ENCODE results near the gene RAB33A. TPM values are rescaled to one million over a fixed set of nuclear protein-coding genes. Genes with fewer than 3 reads are reported as not detected.

The RAB33A gene
- not detected in 2 replicates for total RNA-seq (2014; rRNA removed; shearing (Covaris generic); ENCODE audit: low replicate concordance)

DNA sequence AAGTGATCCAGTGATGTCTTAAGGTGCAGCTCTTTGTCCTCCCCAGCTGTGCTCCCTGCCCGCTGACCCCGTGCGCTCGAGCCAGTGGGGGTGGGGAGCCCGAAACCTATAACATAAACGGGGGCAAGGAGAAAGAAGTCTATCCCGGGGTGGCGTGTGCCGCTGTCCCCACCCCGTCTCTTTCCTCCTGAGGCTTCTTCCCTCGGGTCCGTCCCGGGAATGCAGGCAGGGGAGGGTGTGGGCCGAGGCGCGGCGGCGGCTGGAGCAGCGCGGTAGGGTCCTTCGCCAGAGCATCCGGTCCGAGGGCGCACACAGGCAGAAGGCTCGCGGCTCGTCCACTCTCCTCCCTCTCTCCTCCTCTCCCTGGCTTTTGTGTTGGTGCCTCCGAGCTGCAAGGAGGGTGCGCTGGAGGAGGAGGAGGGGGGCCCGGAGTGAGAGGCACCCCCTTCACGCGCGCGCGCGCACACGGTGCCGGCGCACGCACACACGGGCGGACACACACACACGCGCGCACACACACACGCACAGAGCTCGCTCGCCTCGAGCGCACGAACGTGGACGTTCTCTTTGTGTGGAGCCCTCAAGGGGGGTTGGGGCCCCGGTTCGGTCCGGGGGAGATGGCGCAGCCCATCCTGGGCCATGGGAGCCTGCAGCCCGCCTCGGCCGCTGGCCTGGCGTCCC, at the start of gene RAB33A:
TSS of gene RAB33A (plus strand) at position 517 of the 681 bp plus-strand sequence. CDS start at position 618, 101 bp downstream.
- in situ Hi-C loops (cut with HindIII; ENCODE audit: low pct_unique_long_range_greater_than_20kb, low sequenced_read_pairs) = no loop called here

DNA sequence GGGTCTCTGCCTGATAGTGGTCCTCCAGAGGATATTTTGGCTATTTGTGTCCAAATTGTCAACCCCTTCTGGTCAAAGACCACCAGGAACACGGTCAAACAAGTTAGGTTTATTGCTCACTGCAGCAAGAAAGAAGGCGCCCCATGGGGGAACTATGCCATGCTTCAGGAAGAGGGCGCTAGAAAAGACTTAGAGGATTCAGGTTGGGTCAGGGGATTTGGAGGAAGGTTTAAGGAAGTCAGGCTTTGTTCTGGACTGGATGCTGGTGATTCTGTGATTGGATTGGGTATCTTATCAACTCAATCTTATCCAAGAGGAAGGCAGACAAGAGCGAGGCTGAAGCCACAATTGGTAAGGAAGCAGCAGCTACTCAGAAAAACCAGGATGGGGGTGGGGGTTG, 47.2 kb upstream of the RAB33A start:
- in situ Hi-C loops (cut with HindIII; ENCODE audit: low pct_unique_long_range_greater_than_20kb, low sequenced_read_pairs) = no loop called here
- no peak for DNase-seq (ENCODE audit: low read depth)

More for the DNA sequence above, at the start of gene RAB33A:
- DNase-seq (ENCODE audit: low read depth) = no peak

DNA sequence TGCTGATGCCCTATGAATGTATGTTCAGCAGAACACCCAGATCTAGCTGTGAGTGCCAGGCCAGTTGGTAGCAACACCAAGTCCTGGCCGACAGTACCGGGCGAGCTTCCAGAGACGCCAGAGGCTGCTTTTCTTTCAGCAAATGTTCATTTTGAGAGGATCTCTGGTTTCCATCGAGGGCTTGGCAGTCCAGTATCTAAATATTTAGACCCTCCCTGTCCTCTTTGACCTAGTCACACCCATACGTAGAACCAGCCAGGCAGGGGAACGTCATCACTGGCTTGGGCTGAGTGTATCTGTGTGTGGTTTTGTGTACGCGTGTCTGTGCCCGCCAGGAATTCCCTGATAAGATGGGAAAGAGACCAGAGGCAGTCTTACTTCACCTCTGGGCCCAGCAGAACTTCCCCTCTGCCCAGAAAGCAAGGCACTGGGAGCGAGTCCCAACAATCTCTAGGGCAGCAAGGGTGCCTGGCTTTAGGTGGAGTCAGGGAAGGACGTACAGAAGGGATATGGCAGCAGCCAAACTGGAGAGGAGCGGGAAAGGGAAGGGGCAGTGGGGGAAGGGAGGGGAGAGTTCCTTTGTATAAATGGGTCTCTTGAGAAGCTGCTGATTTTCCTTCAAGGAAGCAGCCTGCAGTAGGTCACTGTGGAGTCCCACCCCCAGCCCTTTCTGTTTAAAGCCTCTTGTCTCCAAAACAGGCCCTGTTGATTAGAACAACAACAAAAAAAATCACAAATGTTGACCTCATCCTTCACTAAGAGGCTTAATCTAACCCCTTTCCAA, 46.5 kb upstream of the RAB33A start:
- DNase-seq (ENCODE audit: low read depth) = no peak
- in situ Hi-C loops (cut with HindIII; ENCODE audit: low pct_unique_long_range_greater_than_20kb, low sequenced_read_pairs) = no loop called here

DNA sequence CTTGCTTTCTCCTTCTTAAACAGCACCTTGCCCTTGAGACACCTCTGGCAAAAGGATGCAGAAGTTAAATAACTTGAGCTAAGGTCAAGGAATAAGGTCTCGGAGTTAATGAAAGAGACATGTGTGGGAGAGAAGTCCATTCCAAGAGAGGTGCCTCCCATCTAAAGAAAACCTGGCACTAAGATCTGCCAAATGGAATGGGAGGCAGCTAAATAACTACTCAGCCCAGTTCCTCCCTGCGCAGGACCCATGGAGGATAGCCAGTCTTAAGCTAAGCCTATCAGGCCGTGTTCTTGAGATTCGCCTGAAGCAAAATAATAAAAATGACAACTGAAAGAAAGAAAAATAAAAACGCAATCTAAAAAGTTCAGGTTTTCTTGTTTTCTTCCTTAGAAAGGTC, 40.8 kb upstream of the RAB33A start:
- in situ Hi-C loops (cut with HindIII; ENCODE audit: low pct_unique_long_range_greater_than_20kb, low sequenced_read_pairs) = no loop called here
- no peak for DNase-seq (ENCODE audit: low read depth)

DNA sequence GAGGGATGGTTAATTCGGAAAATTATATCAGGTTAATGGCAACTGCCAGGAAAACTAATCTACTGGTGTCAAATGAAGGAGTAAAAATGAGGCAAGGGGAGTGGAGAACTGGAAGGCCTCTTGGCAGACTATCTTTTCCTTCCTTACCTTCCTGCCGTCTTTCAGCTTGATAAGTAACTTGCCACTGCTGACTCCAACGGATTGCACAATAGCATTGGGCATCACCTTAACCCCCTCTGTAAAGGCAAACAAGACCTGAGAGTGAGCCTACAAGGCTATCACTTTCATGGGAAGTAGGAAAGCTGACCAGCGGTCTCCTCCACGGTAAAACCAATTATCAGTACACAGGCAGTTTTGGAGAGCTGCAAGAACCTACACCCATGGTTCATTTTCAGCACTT, 35.3 kb upstream of the RAB33A start:
- DNase-seq (ENCODE audit: low read depth) = no peak
- in situ Hi-C loops (cut with HindIII; ENCODE audit: low pct_unique_long_range_greater_than_20kb, low sequenced_read_pairs) = no loop called here

DNA sequence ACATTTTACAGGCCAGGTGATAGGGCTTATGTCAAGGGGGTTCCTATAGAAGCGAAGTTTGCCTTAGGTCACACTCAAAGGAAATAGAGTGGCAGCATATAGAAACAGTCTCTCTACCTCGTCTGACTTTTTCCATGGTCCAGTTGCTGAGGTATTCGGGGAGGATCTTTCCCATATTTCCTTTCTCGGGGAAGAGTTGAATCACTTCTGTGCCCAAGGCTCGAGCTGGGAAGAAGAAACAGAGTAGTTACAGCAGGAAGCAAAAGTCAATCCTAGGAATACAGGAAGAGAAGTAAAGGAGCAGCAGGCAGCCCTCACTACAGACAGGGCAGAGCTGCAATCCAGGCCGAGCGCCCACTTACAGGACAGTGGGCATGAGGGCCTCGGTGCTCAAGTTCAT, 34.8 kb upstream of the RAB33A start:
- in situ Hi-C loops (cut with HindIII; ENCODE audit: low pct_unique_long_range_greater_than_20kb, low sequenced_read_pairs) = no loop called here
- DNase-seq (ENCODE audit: low read depth) = no peak

DNA sequence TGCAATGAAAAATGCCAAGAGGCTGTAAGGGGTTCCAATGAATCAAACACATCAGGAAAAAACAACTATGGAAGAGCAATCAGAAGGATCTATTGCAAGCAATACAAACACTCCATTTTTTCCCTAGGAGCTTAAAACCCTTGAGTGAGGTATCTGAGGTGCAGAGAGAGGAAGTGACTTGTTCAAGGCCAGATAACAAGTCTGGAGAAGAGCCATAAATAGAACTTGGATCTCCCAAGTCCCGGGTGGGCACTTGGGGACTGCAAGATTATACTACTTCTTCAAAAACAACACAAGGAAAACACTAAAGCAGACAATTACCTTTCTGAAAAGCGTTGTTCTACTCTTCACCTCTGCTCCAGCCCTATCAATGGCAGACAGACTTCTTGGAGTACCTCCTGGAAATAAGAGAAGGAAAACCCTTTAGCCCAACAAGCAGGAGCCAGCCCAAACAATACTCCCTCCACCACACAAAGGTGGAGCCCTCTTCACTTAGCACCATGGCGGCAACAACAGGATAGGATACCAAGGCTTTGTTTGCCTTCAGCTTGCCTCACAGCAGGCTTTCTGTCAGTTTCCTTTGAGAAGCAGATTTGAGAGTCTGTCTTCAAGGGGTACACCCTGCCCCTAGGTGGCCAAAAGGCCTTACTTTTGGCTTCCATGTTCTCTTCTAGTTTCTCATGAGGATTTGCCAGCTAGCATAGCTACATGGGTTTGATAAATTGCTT, 32.1 kb upstream of the RAB33A start:
- DNase-seq (ENCODE audit: low read depth) = no peak
- in situ Hi-C loops (cut with HindIII; ENCODE audit: low pct_unique_long_range_greater_than_20kb, low sequenced_read_pairs) = no loop called here

DNA sequence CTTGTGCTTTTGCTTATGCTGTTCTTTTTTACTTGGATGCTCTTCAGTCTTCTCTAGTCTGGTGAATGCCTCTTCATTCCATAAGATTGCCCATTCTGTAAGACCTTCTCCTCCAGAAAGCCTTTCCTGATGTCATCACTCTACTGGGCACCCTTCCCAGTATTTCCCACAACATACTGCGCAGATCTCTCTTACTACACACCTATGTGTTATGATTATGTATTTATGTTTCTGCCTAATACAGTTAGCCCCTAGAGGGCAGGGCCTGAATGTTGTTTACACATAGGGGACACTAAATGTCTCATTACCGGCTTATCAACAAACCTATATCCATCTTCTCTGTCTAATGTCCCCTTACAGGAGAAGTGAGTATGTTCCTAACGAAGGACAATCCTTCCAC, 27.3 kb upstream of the RAB33A start:
- no peak for DNase-seq (ENCODE audit: low read depth)

DNA sequence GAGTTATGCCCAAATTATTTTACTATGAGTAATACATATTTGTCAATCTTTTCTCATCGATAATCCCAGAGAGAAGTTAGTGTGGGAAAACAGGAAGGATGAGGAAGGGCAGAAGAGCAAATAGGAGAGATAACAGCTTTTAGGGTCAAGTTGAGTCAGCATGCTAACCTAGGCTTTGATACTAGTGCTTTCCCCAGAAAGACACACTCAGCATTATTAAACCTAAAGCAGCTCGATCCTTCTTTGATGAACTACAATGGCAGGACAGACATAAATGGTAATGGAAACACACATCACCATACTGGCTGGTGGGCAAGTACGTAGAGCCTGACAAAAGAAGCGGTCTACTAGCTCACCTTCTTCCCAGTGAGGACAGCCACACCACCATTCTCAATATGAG, 26.6 kb upstream of the RAB33A start:
- in situ Hi-C loops (cut with HindIII; ENCODE audit: low pct_unique_long_range_greater_than_20kb, low sequenced_read_pairs) = no loop called here
- DNase-seq (ENCODE audit: low read depth) = no peak

More for the DNA sequence above, 27.3 kb upstream of the RAB33A start:
- in situ Hi-C loops (cut with HindIII; ENCODE audit: low pct_unique_long_range_greater_than_20kb, low sequenced_read_pairs) = no loop called here

DNA sequence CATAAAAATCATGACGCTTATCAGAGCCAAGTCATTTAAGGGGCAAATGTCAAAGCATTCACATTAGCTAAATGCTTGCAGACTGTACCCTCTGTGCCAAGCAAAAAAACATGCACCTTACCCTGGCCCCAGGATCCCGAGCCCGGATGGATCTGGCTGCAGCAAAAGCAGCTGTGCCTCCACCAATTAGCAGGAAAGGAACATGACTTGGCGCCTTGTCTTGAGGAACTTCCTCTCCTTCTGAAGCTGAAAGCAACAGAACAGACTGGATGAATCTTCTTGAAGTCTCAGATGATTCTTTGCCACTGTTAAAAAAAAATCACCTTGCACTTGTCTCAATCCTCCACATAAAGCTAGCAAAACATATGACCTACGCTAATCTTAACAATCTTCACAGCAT, 24.1 kb upstream of the RAB33A start:
- DNase-seq (ENCODE audit: low read depth) = no peak
- in situ Hi-C loops (cut with HindIII; ENCODE audit: low pct_unique_long_range_greater_than_20kb, low sequenced_read_pairs) = no loop called here

DNA sequence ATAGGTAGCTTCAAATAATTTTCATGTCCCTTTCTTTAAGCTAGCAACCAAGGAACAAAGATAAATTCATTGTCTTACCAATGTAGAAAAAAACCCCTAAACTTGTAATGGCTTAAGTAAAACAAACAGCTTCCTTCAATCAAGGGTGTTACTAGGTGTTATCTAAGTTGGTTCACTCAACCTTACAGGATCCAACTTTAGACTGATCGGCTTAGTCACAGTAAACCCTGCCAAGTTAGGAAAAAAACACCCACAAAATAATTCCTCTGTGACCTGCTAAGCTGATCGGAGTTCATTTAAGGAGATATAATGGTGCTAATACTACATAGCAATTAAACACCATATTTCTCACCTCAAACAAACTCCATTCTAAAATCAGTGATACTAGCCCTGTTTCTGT, 16.2 kb upstream of the RAB33A start:
- in situ Hi-C loops (cut with HindIII; ENCODE audit: low pct_unique_long_range_greater_than_20kb, low sequenced_read_pairs) = no loop called here
- no peak for DNase-seq (ENCODE audit: low read depth)

DNA sequence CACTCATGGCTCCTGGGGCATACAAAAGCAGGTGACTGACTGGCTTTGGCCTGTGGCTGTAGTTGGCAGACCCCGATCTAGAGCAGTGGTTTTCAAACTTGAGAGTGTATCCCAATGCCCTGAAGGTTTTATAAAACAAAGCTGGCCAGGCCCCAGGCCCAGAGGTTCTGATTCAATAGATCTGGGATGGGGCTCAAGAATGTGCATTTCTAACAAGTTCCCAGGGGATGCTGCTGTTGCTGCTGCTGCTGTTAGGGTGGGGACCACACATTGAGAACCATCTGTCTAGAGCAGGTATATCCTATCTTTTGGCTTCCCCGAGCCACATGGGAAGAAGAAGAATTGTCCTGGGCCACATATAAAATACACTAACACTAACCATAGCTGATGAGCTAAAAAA, 13.5 kb upstream of the RAB33A start:
- no peak for DNase-seq (ENCODE audit: low read depth)
- in situ Hi-C loops (cut with HindIII; ENCODE audit: low pct_unique_long_range_greater_than_20kb, low sequenced_read_pairs) = no loop called here

DNA sequence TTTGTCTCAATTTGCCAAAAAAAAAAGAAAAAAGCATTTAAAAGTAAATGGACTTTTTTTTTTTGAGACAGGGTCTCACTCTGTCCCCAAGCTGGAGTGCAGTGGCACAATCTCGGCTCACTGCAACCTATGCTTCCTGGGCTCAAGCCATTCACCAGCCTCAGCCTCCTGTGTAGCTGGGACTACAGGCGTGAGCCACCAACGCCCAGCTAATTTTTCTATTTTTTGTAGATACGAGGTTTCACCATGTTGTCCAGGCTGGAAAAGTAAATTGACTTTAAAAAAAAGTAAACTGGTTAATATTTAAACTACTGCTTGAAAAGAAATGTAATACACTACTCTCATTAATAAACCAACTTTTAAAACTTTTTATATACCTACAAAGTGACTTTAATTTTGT, 12.0 kb upstream of the RAB33A start:
- in situ Hi-C loops (cut with HindIII; ENCODE audit: low pct_unique_long_range_greater_than_20kb, low sequenced_read_pairs) = no loop called here
- no peak for DNase-seq (ENCODE audit: low read depth)

DNA sequence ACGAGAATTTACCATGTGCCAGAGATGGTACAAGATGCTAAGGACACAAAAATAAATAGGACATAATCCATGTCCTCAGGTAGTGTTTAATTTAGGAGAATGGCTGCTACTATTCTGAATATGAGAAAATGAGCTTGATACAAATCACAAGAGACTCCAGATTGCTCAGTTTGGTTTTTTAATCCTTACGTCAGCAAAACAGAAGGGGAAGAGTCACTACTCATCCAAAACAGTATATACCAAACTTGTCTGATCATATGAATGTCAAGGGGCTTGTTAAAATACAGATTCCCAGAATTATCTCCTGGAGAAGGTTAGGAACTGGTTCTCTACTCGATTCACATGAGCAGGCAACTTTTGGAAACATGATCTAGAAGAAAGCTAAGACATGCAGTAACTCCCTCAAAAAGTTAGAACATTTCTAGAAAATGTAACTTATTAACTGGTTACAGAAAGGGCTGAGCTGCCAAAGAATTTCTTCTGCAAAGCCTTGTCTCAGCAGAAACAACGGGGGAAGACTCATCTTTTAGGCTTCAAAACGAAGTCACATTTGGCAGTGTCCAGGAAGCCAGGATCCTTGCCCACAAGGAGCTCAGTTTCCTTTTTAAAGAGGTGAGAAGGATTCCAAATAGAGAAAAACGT, 9.5 kb upstream of the RAB33A start:
- no peak for DNase-seq (ENCODE audit: low read depth)
- in situ Hi-C loops (cut with HindIII; ENCODE audit: low pct_unique_long_range_greater_than_20kb, low sequenced_read_pairs) = no loop called here

DNA sequence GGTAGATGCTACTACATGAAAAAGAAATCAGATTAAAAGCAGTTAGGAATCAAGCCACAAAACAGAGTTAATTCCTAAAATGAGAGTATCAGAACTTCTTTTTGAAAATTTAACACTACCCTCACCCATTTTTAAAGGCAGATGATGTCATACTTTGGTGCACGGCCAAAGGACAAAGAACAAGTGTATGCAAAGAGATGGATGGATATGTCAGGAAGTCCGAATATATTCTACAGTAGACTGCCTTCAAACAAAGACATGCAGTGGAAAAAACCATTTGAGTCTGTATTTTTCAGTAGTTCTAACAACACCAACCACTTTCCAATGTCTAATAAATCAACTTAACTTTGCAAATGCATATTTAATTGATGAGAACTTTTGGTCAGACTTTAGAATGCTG, 8.4 kb upstream of the RAB33A start:
- in situ Hi-C loops (cut with HindIII; ENCODE audit: low pct_unique_long_range_greater_than_20kb, low sequenced_read_pairs) = no loop called here

DNA sequence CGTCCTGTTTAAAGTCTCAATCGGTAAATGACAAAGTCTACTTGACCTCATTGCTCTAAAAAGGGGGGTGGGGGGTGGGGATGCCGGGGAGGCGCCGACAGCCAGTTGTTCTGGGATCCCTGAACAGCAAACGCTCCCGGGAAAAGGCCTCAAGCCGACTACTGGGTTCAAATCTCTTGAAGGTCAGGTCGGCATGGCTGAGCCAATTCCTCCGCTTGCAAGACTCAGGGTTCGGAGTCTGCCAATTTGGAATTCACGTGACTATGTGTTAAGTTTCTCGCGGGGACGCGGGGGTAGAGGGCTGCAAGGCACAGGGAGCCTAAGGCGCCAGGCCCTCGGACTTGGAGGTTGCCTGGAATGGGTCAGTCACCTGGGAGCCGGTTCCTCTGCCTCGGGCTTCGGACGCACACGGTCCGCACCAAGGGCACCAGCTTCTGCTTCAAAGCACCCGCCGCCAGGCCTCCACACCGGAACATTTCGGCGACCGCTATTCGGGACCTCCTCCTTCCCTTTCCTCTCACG, 6.5 kb upstream of the RAB33A start:
- DNase-seq (ENCODE audit: low read depth) = no peak
- in situ Hi-C loops (cut with HindIII; ENCODE audit: low pct_unique_long_range_greater_than_20kb, low sequenced_read_pairs) = no loop called here

More for the DNA sequence above, 8.4 kb upstream of the RAB33A start:
- no peak for DNase-seq (ENCODE audit: low read depth)

DNA sequence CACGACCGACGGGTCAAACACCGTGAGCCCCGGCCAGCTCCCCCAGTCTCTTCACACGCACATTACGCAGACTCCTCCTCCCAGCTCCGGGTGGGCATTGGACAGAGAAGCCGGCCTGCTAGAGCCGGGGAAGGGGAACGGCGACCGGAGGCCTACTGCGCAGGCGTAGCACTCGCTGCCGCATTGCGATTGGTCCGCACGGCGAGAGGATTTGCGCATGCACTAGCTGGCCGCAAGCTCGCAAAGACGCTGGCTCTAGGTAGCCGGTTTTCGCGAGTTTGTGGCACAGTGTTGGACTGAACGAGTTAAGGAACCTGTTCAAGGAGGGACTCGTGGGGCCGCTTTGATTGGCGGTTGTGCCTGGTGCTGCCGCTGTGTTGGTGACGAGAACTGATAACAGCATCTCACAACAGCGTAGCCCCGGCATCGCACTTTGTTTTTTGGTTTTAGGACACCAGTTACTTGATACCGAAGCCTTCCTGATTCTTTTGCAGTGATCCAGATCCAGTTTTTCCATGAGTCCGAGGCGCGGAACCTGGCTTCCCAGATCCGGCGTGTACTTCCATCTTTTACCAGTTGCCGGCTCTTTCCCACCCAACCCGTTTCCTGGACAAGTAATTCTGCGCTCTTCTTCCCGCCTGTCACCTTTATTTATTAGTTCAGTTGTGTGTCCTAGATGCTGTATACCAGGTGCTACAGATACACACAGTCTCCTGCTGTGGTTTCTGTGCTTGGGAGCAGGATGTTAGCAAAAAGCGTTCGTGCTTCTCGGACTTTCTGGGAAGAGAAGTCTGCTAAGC, 5.9 kb upstream of the RAB33A start, which contains the start of gene AIFM1:
TSS of gene AIFM1 (minus strand) at position 139 of the 800 bp plus-strand sequence. CDS start 185 bp downstream, outside the sequence.
- DNase-seq (ENCODE audit: low read depth) = peak; percentile 93
- in situ Hi-C loops (cut with HindIII; ENCODE audit: low pct_unique_long_range_greater_than_20kb, low sequenced_read_pairs) = no loop called here

DNA sequence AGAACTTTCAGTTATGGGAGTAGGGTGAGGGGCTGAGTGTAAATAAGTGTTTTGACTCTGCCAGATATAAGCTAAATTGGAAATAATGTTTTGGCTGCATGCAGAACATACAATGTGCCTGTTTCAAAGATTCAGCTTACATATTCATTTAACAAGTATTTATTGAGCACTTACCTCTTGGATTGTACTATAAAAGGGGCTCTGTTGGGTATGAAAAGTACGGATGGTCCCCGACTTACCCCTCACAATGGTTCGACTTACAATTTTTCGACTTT, 5.3 kb upstream of the RAB33A start:
- no peak for DNase-seq (ENCODE audit: low read depth)
- in situ Hi-C loops (cut with HindIII; ENCODE audit: low pct_unique_long_range_greater_than_20kb, low sequenced_read_pairs) = no loop called here
